IPS-15b (cell line): ENCODE measurements around the gene LMX1B.
"Not testable (repeated sequence)": the region's sequence is repeated elsewhere in the genome, so short reads cannot be mapped to it uniquely, and the experiment has no call there.

Experiments
- H3K27me3 ChIP-seq: one replicate; pipeline ENCODE4 v1.6.1; 2013; ENCODE audit warnings: low read length; ENCODE audit not compliant: control insufficient read depth, insufficient read depth
- H3K36me3 ChIP-seq: one replicate; pipeline ENCODE4 v1.6.1; 2013; ENCODE audit warnings: low read length; ENCODE audit not compliant: control insufficient read depth, insufficient read depth
- H3K4me1 ChIP-seq: one replicate; pipeline ENCODE4 v1.6.1; 2013; ENCODE audit warnings: mild to moderate bottlenecking, low read length; ENCODE audit not compliant: control insufficient read depth, insufficient read depth
- H3K4me3 ChIP-seq: one replicate; pipeline ENCODE4 v1.5.1; 2013; ENCODE audit warnings: low read depth, low read length
- H3K9ac ChIP-seq: one replicate; pipeline ENCODE4 v1.6.1; 2013; ENCODE audit warnings: low read depth, mild to moderate bottlenecking, low read length
- H3K9me3 ChIP-seq: one replicate; pipeline ENCODE4 v1.6.1; 2013; ENCODE audit warnings: mild to moderate bottlenecking, low read length; ENCODE audit not compliant: control insufficient read depth, insufficient read depth

Gene LMX1B

GRCh38 chr9:126613651-126614050, at the start of gene LMX1B:
Gene LMX1B, plus strand, starts transcription at chr9:126613928. Its CDS starts 522 bp downstream, at chr9:126614450.
- no peaks in the 10 kb centered on the region for H3K9me3 ChIP-seq
- H3K27me3 ChIP-seq, result peaks cover 87% of the 10 kb centered on the region
- H3K4me1 ChIP-seq, result peaks cover 15% of the 10 kb centered on the region
- no peaks in the 10 kb centered on the region for H3K36me3 ChIP-seq
- peak within 1 kb of the TSS; percentile 37 for H3K4me3 ChIP-seq
- H3K9ac ChIP-seq, result no peak within 1 kb of the TSS

GRCh38 chr9:126564128-126564527, 49.6 kb upstream of the LMX1B start:
- no peak overlapping the region for H3K9ac ChIP-seq
- no peaks in the 10 kb centered on the region for H3K27me3 ChIP-seq
- no peaks in the 10 kb centered on the region for H3K9me3 ChIP-seq
- H3K4me1 ChIP-seq, result no peaks in the 10 kb centered on the region
- H3K4me3 ChIP-seq, result no peak overlapping the region
- H3K36me3 ChIP-seq, result no peaks in the 10 kb centered on the region

DNA sequence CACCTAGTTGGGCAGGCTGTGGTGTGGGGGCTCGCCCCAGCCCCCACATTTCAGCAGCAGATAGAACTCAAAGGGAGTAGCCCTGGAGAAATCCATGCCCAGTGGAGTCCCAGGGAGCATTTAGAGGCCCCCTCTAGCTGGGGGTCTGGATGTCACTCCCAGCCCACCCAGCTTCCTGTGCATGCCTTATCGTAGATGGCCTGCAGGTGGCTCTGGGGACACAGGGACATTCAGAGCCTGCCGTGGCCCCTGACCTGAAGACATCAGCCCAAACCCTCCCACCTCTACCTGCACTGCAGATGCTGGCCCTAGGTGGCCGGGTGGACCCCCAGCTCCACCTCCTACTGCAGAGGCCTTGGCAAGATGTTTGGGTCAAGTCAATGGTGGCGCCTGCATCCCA, 49.0 kb upstream of the LMX1B start:
- no peaks in the 10 kb centered on the region for H3K36me3 ChIP-seq
- no peak overlapping the region for H3K4me3 ChIP-seq
- no peaks in the 10 kb centered on the region for H3K9me3 ChIP-seq
- no peaks in the 10 kb centered on the region for H3K4me1 ChIP-seq
- H3K27me3 ChIP-seq, result no peaks in the 10 kb centered on the region
- no peak overlapping the region for H3K9ac ChIP-seq

GRCh38 chr9:126565336-126566128, 48.2 kb upstream of the LMX1B start:
- no peaks in the 10 kb centered on the region for H3K36me3 ChIP-seq
- no peak overlapping the region for H3K9ac ChIP-seq
- no peak overlapping the region for H3K4me3 ChIP-seq
- no peaks in the 10 kb centered on the region for H3K9me3 ChIP-seq
- no peaks in the 10 kb centered on the region for H3K4me1 ChIP-seq
- no peaks in the 10 kb centered on the region for H3K27me3 ChIP-seq

DNA sequence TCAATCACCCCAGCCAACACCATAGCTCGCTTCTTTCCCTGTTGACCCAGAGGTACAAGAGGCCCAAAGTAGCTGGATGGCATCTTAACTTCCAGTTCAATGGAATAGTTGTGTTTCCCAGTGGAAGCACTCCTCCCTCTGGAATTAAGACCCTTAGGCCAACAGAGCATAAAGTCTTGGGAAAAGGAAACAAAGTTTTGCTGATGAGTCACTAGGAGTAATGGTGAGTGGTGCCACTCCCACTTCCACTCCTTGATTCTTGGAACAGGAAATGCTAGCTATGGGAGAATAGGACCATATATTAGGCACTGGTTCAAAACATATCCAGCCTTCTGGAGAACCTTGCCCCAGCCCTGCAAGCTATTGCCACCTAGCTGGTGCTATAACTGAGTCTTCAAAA, 44.7 kb upstream of the LMX1B start:
- Histone ChIP-seq H3K4me3 (no peak overlapping the region), H3K9me3 (no peaks in the 10 kb centered on the region), H3K36me3 (no peaks in the 10 kb centered on the region), H3K4me1 (no peaks in the 10 kb centered on the region), H3K9ac (no peak overlapping the region), H3K27me3 (no peaks in the 10 kb centered on the region)

- H3K36me3 ChIP-seq, result no peaks in the 10 kb centered on the region
- no peaks in the 10 kb centered on the region for H3K4me1 ChIP-seq
- no peaks in the 10 kb centered on the region for H3K9me3 ChIP-seq
- H3K27me3 ChIP-seq, result no peaks in the 10 kb centered on the region
- H3K9ac ChIP-seq, result no peak overlapping the region
- H3K4me3 ChIP-seq, result no peak overlapping the region
Observed at GRCh38 chr9:126578029-126578428, 35.7 kb upstream of the LMX1B start.

DNA sequence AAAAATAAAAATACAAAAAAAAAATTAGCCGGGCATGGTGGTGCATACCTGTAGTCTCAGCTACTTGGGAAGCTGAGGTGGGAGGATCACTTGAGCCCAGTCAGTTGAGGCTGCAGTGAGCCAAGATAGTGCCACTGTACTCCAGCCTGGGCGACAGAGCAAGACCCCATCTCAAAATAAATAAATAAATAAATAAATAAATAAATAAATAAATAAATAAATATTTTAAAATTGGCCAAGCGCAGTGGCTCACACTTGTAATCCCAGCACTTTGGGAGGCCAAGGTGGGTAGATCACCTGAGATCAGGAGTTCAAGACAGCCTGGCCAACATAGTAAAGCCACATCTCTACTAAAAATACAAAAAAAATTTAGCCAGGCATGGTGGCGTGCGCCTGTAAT, 33.4 kb upstream of the LMX1B start:
- not testable (repeated sequence) for H3K27me3 ChIP-seq, H3K4me1 ChIP-seq, H3K9me3 ChIP-seq, H3K4me3 ChIP-seq, H3K36me3 ChIP-seq, H3K9ac ChIP-seq

GRCh38 chr9:126581893-126582292, 31.8 kb upstream of the LMX1B start:
- Histone ChIP-seq H3K36me3 (no peaks in the 10 kb centered on the region), H3K4me3 (no peak overlapping the region), H3K27me3 (no peaks in the 10 kb centered on the region), H3K9ac (no peak overlapping the region), H3K9me3 (no peaks in the 10 kb centered on the region), H3K4me1 (no peaks in the 10 kb centered on the region)

- H3K4me1 ChIP-seq, result no peaks in the 10 kb centered on the region
- no peaks in the 10 kb centered on the region for H3K9me3 ChIP-seq
- no peaks in the 10 kb centered on the region for H3K36me3 ChIP-seq
- H3K9ac ChIP-seq, result no peak overlapping the region
- no peak overlapping the region for H3K4me3 ChIP-seq
- no peaks in the 10 kb centered on the region for H3K27me3 ChIP-seq
Observed at GRCh38 chr9:126582427-126582826, 31.3 kb upstream of the LMX1B start.

GRCh38 chr9:126583144-126583760, 30.5 kb upstream of the LMX1B start:
- Histone ChIP-seq H3K9ac (no peak overlapping the region), H3K36me3 (no peaks in the 10 kb centered on the region), H3K4me1 (no peaks in the 10 kb centered on the region), H3K9me3 (no peaks in the 10 kb centered on the region), H3K27me3 (no peaks in the 10 kb centered on the region), H3K4me3 (no peak overlapping the region)

GRCh38 chr9:126584611-126585010, 29.1 kb upstream of the LMX1B start:
- no peaks in the 10 kb centered on the region for H3K9me3 ChIP-seq
- H3K36me3 ChIP-seq, result no peaks in the 10 kb centered on the region
- no peak overlapping the region for H3K9ac ChIP-seq
- no peaks in the 10 kb centered on the region for H3K27me3 ChIP-seq
- H3K4me3 ChIP-seq, result no peak overlapping the region
- H3K4me1 ChIP-seq, result no peaks in the 10 kb centered on the region

DNA sequence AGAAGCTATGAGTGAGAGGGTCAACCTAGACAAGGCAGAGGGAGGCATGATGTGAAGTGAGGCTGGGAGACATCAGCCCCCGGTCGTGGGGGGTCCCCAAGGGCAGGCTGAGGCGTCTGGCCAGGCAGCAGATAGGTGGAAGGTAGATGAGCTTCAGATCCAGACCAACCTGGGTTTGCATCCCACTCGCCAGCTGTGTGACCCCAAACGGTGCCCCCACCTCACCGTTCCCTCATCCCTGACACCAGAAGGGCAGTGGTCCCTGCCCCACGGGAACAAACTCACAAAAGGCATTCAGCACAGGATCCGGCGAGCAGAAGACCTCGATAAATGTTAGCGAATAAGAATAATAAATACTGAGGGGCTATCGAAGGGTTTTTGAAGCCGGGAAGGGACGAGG, 27.5 kb upstream of the LMX1B start:
- no peaks in the 10 kb centered on the region for H3K36me3 ChIP-seq
- H3K9me3 ChIP-seq, result no peaks in the 10 kb centered on the region
- H3K4me1 ChIP-seq, result no peaks in the 10 kb centered on the region
- H3K27me3 ChIP-seq, result no peaks in the 10 kb centered on the region
- no peak overlapping the region for H3K9ac ChIP-seq
- H3K4me3 ChIP-seq, result no peak overlapping the region
